Cerebellar nuclear complex (tissue), 1 donor: ENCODE measurements around the gene RNF151.

Experiments
- DNase-seq, 2 experiments: peaks; one replicate each; lab custom pipeline; 2025; lab: John Stamatoyannopoulos, UW

RNF151 gene

DNA sequence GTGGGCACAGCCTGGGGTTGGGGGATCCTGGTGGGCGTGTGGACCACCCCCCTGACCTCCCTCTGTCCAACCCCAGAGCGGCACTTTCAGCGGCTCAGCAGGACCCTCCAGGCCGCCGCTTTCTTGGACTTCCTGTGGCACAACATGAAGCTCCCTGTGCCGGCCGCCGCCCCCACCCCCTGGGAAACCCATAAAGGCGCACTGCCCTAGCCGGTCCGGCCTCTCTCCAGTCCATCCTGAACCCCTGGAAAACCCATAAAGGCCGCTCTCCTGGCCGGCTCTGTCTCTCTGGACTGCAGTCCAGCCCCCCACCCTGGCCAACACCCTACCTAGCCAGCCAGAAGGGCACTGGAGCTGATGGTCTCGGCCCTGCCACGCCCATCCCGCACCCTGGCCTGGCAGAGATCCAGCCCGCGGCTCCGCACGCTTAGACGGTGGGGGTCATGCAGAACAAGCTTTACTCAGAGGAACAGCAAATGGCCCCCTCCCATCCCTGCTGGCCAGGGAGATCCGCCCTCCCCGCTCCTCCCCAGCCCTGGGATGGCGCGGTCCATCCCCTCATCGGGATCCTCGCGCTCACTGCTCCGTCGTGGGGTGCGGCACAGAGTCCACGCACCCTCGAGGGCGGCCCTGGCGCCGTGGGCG is 11.9 kb downstream of the RNF151 start:
- DNase-seq = no peak

- no peak for DNase-seq
Observed at GRCh38 chr16:1979271-1980029, 12.8 kb downstream of the RNF151 start.

DNA sequence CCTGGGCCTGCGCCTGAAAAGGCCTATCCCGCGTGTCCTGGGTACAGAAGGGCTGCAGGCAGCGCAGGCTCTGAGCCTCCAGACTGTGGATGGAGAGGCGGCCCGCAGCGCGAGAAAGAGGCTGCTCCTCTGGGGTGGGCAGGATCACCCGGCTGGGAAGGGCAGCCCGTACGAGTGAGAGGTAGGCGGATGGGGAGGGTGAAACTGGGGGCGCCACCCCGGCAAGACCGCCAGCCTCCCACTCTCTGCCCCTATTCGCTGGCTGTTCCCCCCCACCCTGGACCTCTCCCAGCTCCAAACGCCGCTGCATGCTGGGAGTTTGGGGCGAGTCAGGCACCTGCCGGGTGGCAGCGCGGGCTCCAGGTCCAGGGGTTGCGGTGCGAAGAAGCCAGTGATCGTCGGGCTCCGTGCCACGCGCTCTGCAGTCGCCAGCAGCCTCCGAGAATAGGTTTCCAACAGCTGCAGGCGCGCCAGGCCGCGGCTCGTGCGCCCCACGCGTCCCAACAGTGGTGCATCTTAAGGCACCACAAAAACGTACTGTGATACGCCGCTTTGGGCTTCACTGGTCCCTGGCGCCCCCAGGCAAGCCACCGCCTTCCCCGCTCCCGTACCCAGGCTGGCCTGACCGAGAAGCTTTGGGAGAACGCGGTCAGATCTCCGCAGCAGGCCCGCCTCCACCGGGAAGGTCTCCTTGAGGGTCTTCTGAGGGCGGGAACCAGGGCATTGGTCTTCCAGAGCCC is 13.5 kb downstream of the RNF151 start:
- DNase-seq = no peak

DNA sequence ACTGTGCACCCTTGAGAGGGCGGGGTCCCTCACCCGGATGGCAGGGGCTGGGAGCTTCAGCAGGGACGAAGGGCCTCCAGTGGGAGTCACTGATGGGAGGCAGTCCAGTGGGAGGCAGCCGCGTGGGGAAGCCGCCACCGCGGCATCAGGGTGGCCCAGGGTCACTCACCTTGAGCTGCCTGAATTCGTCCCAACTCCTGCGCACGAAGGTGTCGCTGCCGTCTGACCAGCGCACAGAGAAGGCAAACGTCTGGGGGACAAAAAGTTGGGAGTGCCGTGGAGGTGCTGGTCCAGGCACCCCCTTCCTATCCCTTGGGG is 14.1 kb downstream of the RNF151 start:
- no peak for DNase-seq

GRCh38 chr16:1981398-1981836 is 14.8 kb downstream of the RNF151 start, which contains the start of gene NOXO1:
Gene NOXO1, minus strand, starts transcription at chr16:1981469. Its CDS starts 290 bp downstream, at chr16:1981179.
- no peak for DNase-seq

DNA sequence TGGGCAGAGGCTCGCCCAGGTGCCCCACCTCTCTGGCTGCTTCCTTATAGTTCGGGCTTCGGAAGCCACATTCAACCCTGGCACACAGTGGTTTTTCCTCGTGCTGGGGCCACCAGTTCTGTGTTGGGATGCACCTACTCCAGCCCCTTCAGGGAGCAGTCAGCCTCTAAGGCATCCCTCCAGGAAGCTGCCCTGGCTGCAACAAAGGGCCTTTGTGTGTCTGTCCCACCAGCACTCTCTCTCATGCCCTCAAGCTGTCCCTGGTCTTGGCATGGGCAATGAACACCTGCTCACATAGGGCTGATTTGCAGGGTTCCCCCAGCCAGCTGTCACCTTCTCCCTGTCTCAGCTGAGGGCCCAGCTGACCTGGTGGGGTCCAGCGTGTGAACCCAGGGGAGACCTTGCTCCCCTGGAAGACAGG is 15.4 kb downstream of the RNF151 start:
- DNase-seq = no peak

DNA sequence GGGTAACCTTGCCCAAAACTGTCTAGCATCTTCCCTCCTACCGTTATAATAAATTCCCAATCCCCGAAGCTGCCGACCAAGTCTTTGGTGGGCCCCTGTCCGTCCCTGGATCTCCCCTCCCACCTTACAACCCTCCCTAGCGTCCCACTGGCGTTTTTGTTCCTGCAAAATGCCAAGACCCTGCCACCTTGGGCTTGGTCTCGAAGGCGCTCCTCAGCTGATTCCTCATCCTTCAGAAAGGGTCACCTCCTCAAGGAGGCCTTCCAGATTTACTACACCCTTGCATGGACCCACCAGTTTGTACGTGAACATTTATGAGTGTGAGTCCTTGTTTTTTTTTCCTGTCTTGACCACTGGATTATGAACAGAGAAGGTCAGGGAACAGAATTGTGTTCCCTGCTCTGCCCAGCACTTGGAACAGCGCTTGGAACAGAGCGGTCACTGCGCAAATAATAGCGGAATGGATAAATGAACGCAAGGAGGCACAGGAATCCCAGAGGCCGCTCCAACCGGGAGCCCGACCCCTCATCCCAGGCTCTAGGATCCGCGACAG is 16.4 kb downstream of the RNF151 start:
- DNase-seq = no peak

- DNase-seq = peak in 1 of 2 experiments; percentile 34
Observed at GRCh38 chr16:1983544-1984346, 17.1 kb downstream of the RNF151 start, which contains the start of gene GFER. Gene GFER, plus strand, starts transcription at chr16:1984193. Its CDS starts 26 bp downstream, at chr16:1984219.

DNA sequence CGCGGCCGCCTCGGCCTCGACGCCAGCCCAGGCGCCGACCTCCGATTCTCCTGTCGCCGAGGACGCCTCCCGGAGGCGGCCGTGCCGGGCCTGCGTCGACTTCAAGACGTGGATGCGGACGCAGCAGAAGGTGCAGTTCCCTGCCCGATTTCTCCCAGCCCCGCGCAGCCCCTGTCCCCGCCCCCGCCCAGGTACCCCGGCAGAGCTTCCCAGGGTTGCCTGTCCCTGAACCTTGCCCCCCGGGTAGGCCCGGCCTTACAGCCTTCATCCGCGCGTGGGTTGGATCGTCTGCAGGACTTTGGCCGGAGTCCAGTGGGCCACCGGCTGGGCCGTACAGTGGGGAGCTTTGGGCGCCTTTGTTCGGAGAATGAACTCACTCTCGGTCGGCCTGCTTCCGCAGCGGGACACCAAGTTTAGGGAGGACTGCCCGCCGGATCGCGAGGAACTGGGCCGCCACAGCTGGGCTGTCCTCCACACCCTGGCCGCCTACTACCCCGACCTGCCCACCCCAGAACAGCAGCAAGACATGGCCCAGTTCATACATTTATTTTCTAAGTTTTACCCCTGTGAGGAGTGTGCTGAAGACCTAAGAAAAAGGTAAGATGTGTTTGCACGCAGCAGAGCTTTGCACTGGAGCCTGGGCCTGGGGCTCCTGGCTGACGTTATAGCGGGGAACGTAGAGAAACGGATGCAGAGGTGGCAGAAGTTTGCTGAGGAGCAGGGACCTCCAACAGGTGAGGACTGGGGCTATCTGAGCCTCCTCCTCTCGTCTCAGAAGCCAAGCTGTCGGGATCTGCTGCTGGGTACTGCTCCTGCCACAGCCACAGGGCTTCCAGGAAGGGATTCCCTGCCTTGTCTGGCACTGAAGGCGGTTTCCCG is 17.9 kb downstream of the RNF151 start:
- DNase-seq = no peak

GRCh38 chr16:1985466-1986150 is 19.0 kb downstream of the RNF151 start:
- DNase-seq = no peak

DNA sequence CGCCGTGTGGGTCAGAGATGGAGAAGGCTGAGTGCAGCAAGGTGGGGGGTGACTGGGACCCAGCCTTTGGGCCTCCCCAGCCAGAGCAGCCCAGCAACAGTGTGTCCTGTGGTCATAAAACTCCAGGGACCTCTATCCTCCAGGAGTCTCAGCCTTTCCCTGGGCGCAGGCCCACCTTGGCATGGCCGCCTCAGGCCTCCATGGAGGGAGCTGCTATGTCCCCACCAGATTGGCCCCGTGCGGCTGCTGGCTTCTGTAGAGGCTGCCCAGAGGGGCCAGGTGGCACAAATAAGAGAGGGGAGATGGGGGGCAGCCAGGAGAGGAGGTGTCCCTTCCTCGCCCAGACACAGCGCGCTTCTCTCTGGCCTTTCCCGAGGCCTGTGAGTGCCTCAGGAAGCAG is 20.5 kb downstream of the RNF151 start:
- DNase-seq = no peak

GRCh38 chr16:1989209-1990100 is 22.8 kb downstream of the RNF151 start, which contains the start of gene SYNGR3:
Gene SYNGR3, plus strand, starts transcription at chr16:1989970. Its CDS starts 133 bp downstream, at chr16:1990103.
- DNase-seq = no peak

GRCh38 chr16:1990101-1990350 is 23.4 kb downstream of the RNF151 start:
- no peak for DNase-seq

DNA sequence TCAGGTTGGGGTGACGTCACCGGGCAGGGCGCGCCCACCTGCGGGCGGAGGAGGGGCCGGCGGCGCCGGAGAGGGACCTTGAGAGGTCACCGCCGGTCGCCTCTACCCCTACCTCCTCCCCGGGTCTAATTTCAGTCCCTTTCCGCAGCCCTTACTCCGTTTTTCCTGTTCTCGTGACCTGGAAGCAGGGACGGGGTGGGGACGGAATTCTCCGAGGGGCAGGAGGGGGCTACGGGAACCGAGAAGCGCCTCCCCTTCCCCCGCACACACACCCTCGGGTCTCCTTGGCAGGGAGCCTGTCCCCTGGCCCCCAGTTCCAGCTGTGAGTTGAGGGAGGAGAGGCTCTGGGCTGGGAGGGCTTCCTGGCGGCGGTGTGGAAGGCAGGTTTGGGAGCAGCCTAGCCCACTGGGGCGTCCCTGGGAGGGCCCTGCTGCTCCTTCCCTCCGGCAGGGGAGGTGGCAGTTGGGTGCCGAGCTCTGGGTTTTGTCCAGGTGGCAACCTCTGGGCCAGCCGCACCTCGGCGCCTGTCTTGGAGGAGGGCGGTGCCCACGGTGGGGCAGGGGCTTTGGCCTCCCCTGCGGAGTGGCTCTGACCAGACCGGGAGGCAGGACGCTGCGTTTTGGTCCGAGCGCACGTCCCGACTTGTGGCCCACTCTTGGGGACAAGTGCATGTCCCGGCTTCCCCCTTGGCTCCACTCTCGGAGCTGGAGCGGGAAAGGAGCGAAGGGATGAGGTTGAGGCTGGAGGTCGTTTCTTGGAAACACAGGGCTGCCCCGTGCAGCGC is 23.9 kb downstream of the RNF151 start:
- no peak for DNase-seq

GRCh38 chr16:1991135-1991551 is 24.5 kb downstream of the RNF151 start:
- no peak for DNase-seq

- DNase-seq = no peak
Observed at GRCh38 chr16:1991588-1991947, 24.9 kb downstream of the RNF151 start.

- DNase-seq = peak in 1 of 2 experiments; percentile 36
Observed at GRCh38 chr16:1991948-1992703, 25.5 kb downstream of the RNF151 start.
